CD14-positive monocyte (primary cell): ENCODE measurements around the gene CDCA3. TPM values are rescaled to one million over a fixed set of nuclear protein-coding genes. Genes with fewer than 3 reads are reported as not detected.

Experiments
- DNase-seq, 3 donors: peaks; one replicate each; pipeline ENCODE4 v3.0.0-alpha.2; 2011 to 2022
- H2AFZ ChIP-seq: 2 replicates; pipeline ENCODE4 v1.6.0; 2012; ENCODE audit warnings: mild to moderate bottlenecking, low read depth, low read length, inconsistent platforms; ENCODE audit not compliant: insufficient read depth, poor library complexity, severe bottlenecking
- H3K27ac ChIP-seq, 2 donors: 1 replicate in 1 of 2; 2 replicates in 1 of 2; pipeline ENCODE4 v1.5.1; 2012 to 2013; ENCODE audit warnings: low read length in 2 of 2, control low read depth in 1 of 2, inconsistent platforms in 1 of 2, low read depth in 1 of 2, mild to moderate bottlenecking in 1 of 2
- H3K27me3 ChIP-seq, 2 donors: one replicate each; pipeline versions ENCODE4 v1.6.0 to v1.6.1; 2011 to 2013; ENCODE audit warnings: low read length in 2 of 2; ENCODE audit not compliant: control insufficient read depth in 2 of 2, insufficient read depth in 2 of 2
- H3K36me3 ChIP-seq, 2 donors: replicated peaks in 1 of 2; 1 replicate in 1 of 2; 2 replicates in 1 of 2; pipeline versions ENCODE4 v1.5.1 to v1.6.1; 2012 to 2013; ENCODE audit warnings: low read length in 2 of 2, control low read depth in 1 of 2, inconsistent platforms in 1 of 2, mild to moderate bottlenecking in 1 of 2; ENCODE audit not compliant: insufficient read depth in 2 of 2, control insufficient read depth in 1 of 2
- H3K4me1 ChIP-seq, 2 donors: 1 replicate in 1 of 2; 2 replicates in 1 of 2; pipeline versions ENCODE4 v1.5.1 to v1.6.1; 2012 to 2013; ENCODE audit warnings: low read length in 2 of 2, control low read depth in 1 of 2, inconsistent platforms in 1 of 2, mild to moderate bottlenecking in 1 of 2, moderate library complexity in 1 of 2; ENCODE audit not compliant: insufficient read depth in 2 of 2, control insufficient read depth in 1 of 2
- H3K4me2 ChIP-seq: replicated peaks from 2 replicates; pipeline ENCODE3; 2012; ENCODE audit warnings: low read length, moderate library complexity, mild to moderate bottlenecking; ENCODE audit not compliant: poor library complexity, severe bottlenecking; ENCODE audit errors: extremely low read depth
- H3K4me3 ChIP-seq, 3 experiments: fragments of 200-600 bp in 1 of 3; sonication (generic) in 1 of 3; replicated peaks in 1 of 3; 1 replicate in 2 of 3; 2 replicates in 1 of 3; pipeline ENCODE4 v1.5.1; 2011 to 2013; ENCODE audit warnings: low read length in 3 of 3, mild to moderate bottlenecking in 3 of 3, control low read depth in 2 of 3, low read depth in 2 of 3, inconsistent platforms in 1 of 3, moderate library complexity in 1 of 3
- H3K79me2 ChIP-seq: 2 replicates; pipeline ENCODE4 v1.6.0; 2012; ENCODE audit warnings: mild to moderate bottlenecking, control low read depth, inconsistent platforms, low read length, moderate library complexity; ENCODE audit not compliant: insufficient read depth
- H3K9ac ChIP-seq: 2 replicates; pipeline ENCODE4 v1.6.0; 2017; ENCODE audit warnings: low read length, mild to moderate bottlenecking; ENCODE audit not compliant: insufficient read depth, poor library complexity, severe bottlenecking
- H3K9me3 ChIP-seq, 2 donors: replicated peaks in 1 of 2; 1 replicate in 1 of 2; 2 replicates in 1 of 2; pipeline versions ENCODE4 v1.5.1 to v1.6.1; 2012 to 2013; ENCODE audit warnings: low read length in 2 of 2, control low read depth in 1 of 2; ENCODE audit not compliant: control insufficient read depth in 1 of 2, insufficient read depth in 1 of 2
- H4K20me1 ChIP-seq: 2 replicates; pipeline ENCODE4 v1.6.0; 2012; ENCODE audit warnings: mild to moderate bottlenecking, low read length, control low read depth, moderate library complexity; ENCODE audit not compliant: insufficient read depth
- H3K27ac Mint-ChIP-seq, 7 donors: one replicate each; pipeline ENCODE4 v1.8.0; 2020; ENCODE audit warnings: mild to moderate bottlenecking in 7 of 7, mixed read lengths in 7 of 7, moderate library complexity in 6 of 7, inconsistent platforms in 2 of 7
- H3K27me3 Mint-ChIP-seq, 3 donors: one replicate each; pipeline ENCODE4 v1.8.0; 2021 to 2022; ENCODE audit warnings: low read depth in 3 of 3, mild to moderate bottlenecking in 3 of 3, mixed read lengths in 3 of 3, moderate library complexity in 3 of 3, inconsistent platforms in 1 of 3
- H3K36me3 Mint-ChIP-seq, 2 donors: one replicate each; pipeline ENCODE4 v1.8.0; 2020; ENCODE audit warnings: mixed read lengths in 2 of 2, inconsistent platforms in 1 of 2, mild to moderate bottlenecking in 1 of 2
- H3K4me1 Mint-ChIP-seq: one replicate; pipeline ENCODE4 v1.8.0; 2020; ENCODE audit warnings: mild to moderate bottlenecking, mixed read lengths
- H3K4me3 Mint-ChIP-seq, 2 donors: one replicate each; pipeline ENCODE4 v1.8.0; 2020; ENCODE audit warnings: mild to moderate bottlenecking in 2 of 2, mixed read lengths in 2 of 2, moderate library complexity in 1 of 2
- H3K9me3 Mint-ChIP-seq, 7 donors: one replicate each; pipeline ENCODE4 v1.8.0; 2020 to 2022; ENCODE audit warnings: mixed read lengths in 7 of 7, mild to moderate bottlenecking in 6 of 7, moderate library complexity in 6 of 7, inconsistent platforms in 2 of 7
- whole genome bisulfite sequencing: methylation state at CpG from one replicate; pipeline ENCODE4 v1.1.5; 2013; ENCODE audit warnings: missing lambda C conversion rate; ENCODE audit not compliant: insufficient coverage; 5-methylcytosine and 5-hydroxymethylcytosine counted together
- intact Hi-C, 2 donors: fragments of 100-400 bp; cut with micrococcal nuclease; formaldehyde crosslinking; loops; one replicate each; pipeline versions ENCODE4 v1.15.0 to v1.15.1; 2023
- polyA plus RNA-seq, 3 donors: library from polyadenylated mRNA; depleted of rRNA in 1 of 3; unstranded in 2 of 3; stranded (reverse) in 1 of 3; fragments of 300-500 nt in 2 of 3; fragments of >200 nt in 1 of 3; fragmentation: Illumina TruSeq in 2 of 3; gene quantifications; 1 replicate in 2 of 3; 2 replicates in 1 of 3; pipeline ENCODE4 v1.2.3, GENCODE V29; 2012 to 2021
- TF ChIP-seq, protein P1 (sequence below): fragments of 200-600 bp; IDR thresholded peaks from one replicate; pipeline ENCODE4 v1.8.0; 2022; ENCODE audit warnings: antibody characterized with exemption, mild to moderate bottlenecking

Gene CDCA3
- polyA plus RNA-seq, 3 donors, result 0.57 to 0.61 (median 0.59) TPM

DNA sequence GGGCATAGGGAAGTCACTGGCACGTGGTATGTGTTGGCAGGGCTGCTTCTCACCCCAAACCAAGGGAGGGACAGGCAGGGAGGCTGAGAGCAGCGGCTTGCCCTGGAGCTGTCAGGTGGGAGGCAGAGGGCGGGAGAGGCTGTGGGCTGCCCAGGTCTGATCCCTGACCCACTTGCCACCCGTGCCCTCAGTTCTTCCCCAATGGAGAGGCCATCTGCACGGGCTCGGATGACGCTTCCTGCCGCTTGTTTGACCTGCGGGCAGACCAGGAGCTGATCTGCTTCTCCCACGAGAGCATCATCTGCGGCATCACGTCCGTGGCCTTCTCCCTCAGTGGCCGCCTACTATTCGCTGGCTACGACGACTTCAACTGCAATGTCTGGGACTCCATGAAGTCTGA lies 5.7 kb downstream of the CDCA3 start:
- H3K4me2 ChIP-seq, result no peak overlapping the region
- no peaks in the 10 kb centered on the region for H3K9me3 ChIP-seq
- peaks cover 18% of the 10 kb centered on the region for H3K79me2 ChIP-seq
- no peak for DNase-seq
- peaks cover 3 to 30% of the 10 kb centered on the region in 2 donors for H3K36me3 ChIP-seq
- Mint-ChIP-seq H3K9me3 (no peaks in the 10 kb centered on the region), H3K4me1 (peaks cover 21% of the 10 kb centered on the region), H3K27ac (no peak overlapping the region), H3K27me3 (peaks cover 1 to 4% (median 3%) of the 10 kb centered on the region in 3 donors), H3K36me3 (peaks cover 15 to 37% of the 10 kb centered on the region in 2 donors), H3K4me3 (no peak overlapping the region)
- H3K4me3 ChIP-seq, result no peak overlapping the region
- H4K20me1 ChIP-seq, result no peaks in the 10 kb centered on the region
- H3K27me3 ChIP-seq, result no peaks in the 10 kb centered on the region
- no peak overlapping the region for H3K27ac ChIP-seq
- no peak overlapping the region for H2AFZ ChIP-seq
- no peak overlapping the region for H3K9ac ChIP-seq
- intact Hi-C loops, result no loop called here
- peaks cover 9 to 11% of the 10 kb centered on the region in 2 donors for H3K4me1 ChIP-seq
- 96% methylated on average over 17 of the region's 17 CpGs for WGBS
- TF ChIP-seq, protein P1, sequence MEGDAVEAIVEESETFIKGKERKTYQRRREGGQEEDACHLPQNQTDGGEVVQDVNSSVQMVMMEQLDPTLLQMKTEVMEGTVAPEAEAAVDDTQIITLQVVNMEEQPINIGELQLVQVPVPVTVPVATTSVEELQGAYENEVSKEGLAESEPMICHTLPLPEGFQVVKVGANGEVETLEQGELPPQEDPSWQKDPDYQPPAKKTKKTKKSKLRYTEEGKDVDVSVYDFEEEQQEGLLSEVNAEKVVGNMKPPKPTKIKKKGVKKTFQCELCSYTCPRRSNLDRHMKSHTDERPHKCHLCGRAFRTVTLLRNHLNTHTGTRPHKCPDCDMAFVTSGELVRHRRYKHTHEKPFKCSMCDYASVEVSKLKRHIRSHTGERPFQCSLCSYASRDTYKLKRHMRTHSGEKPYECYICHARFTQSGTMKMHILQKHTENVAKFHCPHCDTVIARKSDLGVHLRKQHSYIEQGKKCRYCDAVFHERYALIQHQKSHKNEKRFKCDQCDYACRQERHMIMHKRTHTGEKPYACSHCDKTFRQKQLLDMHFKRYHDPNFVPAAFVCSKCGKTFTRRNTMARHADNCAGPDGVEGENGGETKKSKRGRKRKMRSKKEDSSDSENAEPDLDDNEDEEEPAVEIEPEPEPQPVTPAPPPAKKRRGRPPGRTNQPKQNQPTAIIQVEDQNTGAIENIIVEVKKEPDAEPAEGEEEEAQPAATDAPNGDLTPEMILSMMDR, result no peak

DNA sequence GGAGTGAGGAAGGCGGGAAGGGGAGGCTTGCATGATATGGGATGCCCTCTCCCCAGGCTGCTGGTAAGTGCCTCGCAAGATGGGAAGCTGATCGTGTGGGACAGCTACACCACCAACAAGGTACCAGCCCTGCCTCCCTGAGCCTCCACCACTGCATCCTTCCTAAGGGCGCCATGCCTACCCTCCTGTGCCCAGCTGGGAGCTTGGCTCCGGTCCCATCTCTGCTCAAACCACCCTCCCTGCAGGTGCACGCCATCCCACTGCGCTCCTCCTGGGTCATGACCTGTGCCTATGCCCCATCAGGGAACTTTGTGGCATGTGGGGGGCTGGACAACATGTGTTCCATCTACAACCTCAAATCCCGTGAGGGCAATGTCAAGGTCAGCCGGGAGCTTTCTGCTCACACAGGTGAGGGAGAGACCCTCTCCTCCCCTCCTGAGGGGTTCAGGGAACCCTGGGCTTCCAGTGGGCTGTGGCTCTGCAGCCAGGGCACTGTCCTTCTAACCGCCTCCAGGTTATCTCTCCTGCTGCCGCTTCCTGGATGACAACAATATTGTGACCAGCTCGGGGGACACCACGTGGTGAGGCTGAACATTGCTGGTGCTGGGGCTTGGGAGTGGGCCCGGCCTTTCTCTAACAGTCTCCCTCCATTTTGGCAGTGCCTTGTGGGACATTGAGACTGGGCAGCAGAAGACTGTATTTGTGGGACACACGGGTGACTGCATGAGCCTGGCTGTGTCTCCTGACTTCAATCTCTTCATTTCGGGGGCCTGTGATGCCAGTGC lies 7.8 kb downstream of the CDCA3 start:
- no peaks in the 10 kb centered on the region for H3K27me3 ChIP-seq
- no peaks in the 10 kb centered on the region for H3K9me3 ChIP-seq
- Mint-ChIP-seq H3K4me3 (no peak overlapping the region), H3K9me3 (no peaks in the 10 kb centered on the region), H3K36me3 (peaks cover 15 to 28% of the 10 kb centered on the region in 2 donors), H3K27ac (no peak overlapping the region), H3K4me1 (peaks cover 12% of the 10 kb centered on the region), H3K27me3 (peaks cover 1 to 4% (median 3%) of the 10 kb centered on the region in 3 donors)
- peaks cover 3 to 17% of the 10 kb centered on the region in 2 donors for H3K36me3 ChIP-seq
- H3K9ac ChIP-seq, result no peak overlapping the region
- intact Hi-C loops, result no loop called here
- H3K4me1 ChIP-seq, result no peaks in the 10 kb centered on the region
- no peaks in the 10 kb centered on the region for H4K20me1 ChIP-seq
- WGBS, result 88% methylated on average over 11 of the region's 16 CpGs
- DNase-seq, result no peak
- H2AFZ ChIP-seq, result no peak overlapping the region
- no peak overlapping the region for H3K27ac ChIP-seq
- H3K79me2 ChIP-seq, result no peaks in the 10 kb centered on the region
- no peak overlapping the region for H3K4me2 ChIP-seq
- TF ChIP-seq, protein P1, result no peak
- no peak overlapping the region for H3K4me3 ChIP-seq
